A549 (cell line): Measurements from ENCODE around the gene ELAVL4.

Experiments used
- BHLHE40 ChIP-seq: IDR thresholded peaks from 2 replicates; pipeline ENCODE4 v1.6.1; 2012; ENCODE audit warnings: low read depth, low read length, inconsistent platforms
- ESRRA ChIP-seq: fragments of 150-350 bp; IDR thresholded peaks from 2 replicates; pipeline ENCODE4 v1.6.1; 2014; ENCODE audit warnings: mild to moderate bottlenecking, low read length, borderline replicate concordance
- FOSL2 ChIP-seq, 2 experiments: fragments of 450-650 bp in 1 of 2; fragments of >200 bp in 1 of 2; sonication (Bioruptor Twin) in 1 of 2; formaldehyde crosslinking; IDR thresholded peaks; 2 replicates each; pipeline versions ENCODE4 v1.5.0 to v1.6.1; 2016 to 2020; ENCODE audit warnings: mild to moderate bottlenecking in 1 of 2, moderate library complexity in 1 of 2
- HOXA7 ChIP-seq: fragments of 250-450 bp; sonication (Bioruptor Pico); IDR thresholded peaks from 2 replicates; pipeline ENCODE4 v1.5.0; 2020; ENCODE audit warnings: mild to moderate bottlenecking, moderate library complexity
- MAFK ChIP-seq: fragments of 450-650 bp; IDR thresholded peaks from 2 replicates; pipeline ENCODE4 v1.6.1; 2014; ENCODE audit not compliant: partially characterized antibody
- POLR2A ChIP-seq: IDR thresholded peaks from 2 replicates; pipeline ENCODE4 v1.6.1; 2012; ENCODE audit warnings: mild to moderate bottlenecking, low read length
- TF ChIP-seq, protein P1 (sequence below): fragments of >200 bp; sonication (Bioruptor Twin); formaldehyde crosslinking; IDR thresholded peaks from 3 replicates; pipeline ENCODE4 v1.5.1; 2016
- TF ChIP-seq, protein P2 (sequence below): fragments of 450-650 bp; IDR thresholded peaks from 2 replicates; pipeline ENCODE4 v1.6.1; 2014; ENCODE audit warnings: antibody characterized with exemption
- TF ChIP-seq, protein P3 (sequence below): IDR thresholded peaks from 2 replicates; pipeline ENCODE4 v1.6.1; 2012; ENCODE audit warnings: low read depth, borderline replicate concordance

DNA sequence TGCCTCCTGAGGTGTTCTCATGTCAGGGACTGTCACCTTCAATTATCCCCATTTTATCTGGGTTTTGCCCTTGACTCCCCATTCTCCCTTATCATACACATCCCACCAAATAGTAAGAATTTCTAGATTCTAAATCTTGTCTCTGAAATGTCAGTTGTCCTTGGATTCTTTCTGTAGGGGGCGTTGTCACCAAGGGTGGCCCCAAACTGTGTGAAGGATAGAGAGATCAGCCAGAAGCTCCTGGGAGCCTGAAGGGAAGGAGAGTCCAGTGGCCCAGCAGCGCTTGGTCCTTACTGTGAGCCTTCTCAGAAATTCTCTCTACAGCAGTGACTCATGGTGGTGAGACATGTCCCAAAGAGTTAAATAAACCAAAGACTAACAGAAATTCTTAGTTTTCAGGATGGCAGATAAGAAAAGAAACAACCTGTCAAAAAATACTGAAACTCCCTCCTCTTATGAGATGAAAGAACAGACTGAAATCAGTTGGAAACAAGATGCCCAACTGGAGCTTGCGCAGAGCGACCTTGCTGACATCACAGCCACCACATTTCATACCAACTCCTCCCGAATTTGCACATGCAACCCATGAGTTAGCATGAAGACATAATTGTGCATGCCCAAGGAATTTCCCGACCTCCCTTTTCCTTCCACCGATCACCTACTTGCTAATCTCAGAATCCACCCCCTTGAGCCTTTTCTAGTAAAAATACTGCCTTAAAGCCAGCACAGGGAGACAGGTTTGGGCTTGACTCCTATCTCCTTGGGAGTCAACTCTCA, 109.8 kb downstream of the ELAVL4 start:
- TF ChIP-seq, protein P1, sequence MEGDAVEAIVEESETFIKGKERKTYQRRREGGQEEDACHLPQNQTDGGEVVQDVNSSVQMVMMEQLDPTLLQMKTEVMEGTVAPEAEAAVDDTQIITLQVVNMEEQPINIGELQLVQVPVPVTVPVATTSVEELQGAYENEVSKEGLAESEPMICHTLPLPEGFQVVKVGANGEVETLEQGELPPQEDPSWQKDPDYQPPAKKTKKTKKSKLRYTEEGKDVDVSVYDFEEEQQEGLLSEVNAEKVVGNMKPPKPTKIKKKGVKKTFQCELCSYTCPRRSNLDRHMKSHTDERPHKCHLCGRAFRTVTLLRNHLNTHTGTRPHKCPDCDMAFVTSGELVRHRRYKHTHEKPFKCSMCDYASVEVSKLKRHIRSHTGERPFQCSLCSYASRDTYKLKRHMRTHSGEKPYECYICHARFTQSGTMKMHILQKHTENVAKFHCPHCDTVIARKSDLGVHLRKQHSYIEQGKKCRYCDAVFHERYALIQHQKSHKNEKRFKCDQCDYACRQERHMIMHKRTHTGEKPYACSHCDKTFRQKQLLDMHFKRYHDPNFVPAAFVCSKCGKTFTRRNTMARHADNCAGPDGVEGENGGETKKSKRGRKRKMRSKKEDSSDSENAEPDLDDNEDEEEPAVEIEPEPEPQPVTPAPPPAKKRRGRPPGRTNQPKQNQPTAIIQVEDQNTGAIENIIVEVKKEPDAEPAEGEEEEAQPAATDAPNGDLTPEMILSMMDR: no peak
- TF ChIP-seq, protein P2, sequence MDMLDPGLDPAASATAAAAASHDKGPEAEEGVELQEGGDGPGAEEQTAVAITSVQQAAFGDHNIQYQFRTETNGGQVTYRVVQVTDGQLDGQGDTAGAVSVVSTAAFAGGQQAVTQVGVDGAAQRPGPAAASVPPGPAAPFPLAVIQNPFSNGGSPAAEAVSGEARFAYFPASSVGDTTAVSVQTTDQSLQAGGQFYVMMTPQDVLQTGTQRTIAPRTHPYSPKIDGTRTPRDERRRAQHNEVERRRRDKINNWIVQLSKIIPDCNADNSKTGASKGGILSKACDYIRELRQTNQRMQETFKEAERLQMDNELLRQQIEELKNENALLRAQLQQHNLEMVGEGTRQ: no peak
- no peak for TF ChIP-seq BHLHE40
- TF ChIP-seq, protein P3, sequence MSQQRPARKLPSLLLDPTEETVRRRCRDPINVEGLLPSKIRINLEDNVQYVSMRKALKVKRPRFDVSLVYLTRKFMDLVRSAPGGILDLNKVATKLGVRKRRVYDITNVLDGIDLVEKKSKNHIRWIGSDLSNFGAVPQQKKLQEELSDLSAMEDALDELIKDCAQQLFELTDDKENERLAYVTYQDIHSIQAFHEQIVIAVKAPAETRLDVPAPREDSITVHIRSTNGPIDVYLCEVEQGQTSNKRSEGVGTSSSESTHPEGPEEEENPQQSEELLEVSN: no peak
- no peak for TF ChIP-seq ESRRA
- TF ChIP-seq POLR2A: no peak
- no peak for TF ChIP-seq FOSL2 (IDR thresholded peaks at IDR 0.05)
- TF ChIP-seq FOSL2 (CRISPR knock-in tag; IDR thresholded peaks at IDR 0.05): no peak
- no peak for TF ChIP-seq MAFK
- no peak for TF ChIP-seq HOXA7 (CRISPR knock-in tag)
